Esophagus squamous epithelium (tissue), 5 donors: ENCODE results near the gene GDPD5. TPM values are rescaled to one million over a fixed set of nuclear protein-coding genes. Genes with fewer than 3 reads are reported as not detected.
A peak's percentile ranks its signal among the peaks of the same experiment; 100 is the strongest.

Source experiments
- DNase-seq: peaks from one replicate; lab custom pipeline; 2025; lab: John Stamatoyannopoulos, UW
- H3K27ac ChIP-seq, 4 donors: fragments of 200-600 bp; sonication (generic); one replicate each; pipeline ENCODE4 v1.5.1; 2016 to 2019; ENCODE audit warnings: mild to moderate bottlenecking in 1 of 4
- H3K27me3 ChIP-seq, 4 donors: fragments of 200-600 bp; sonication (generic); 1 replicate in 3 of 4; 2 replicates in 1 of 4; pipeline versions ENCODE4 v1.5.1 to v1.6.0; 2017 to 2021; ENCODE audit warnings: antibody characterized with exemption in 1 of 4
- H3K36me3 ChIP-seq, 3 donors: fragments of 200-600 bp; sonication (generic); one replicate each; pipeline ENCODE4 v1.5.1; 2016 to 2019
- H3K4me1 ChIP-seq, 3 donors: fragments of 200-600 bp; sonication (generic); one replicate each; pipeline ENCODE4 v1.5.1; 2017 to 2019
- H3K4me3 ChIP-seq, 4 donors: fragments of 200-600 bp; sonication (generic); 1 replicate in 3 of 4; 2 replicates in 1 of 4; pipeline ENCODE4 v1.5.1; 2016 to 2019; ENCODE audit warnings: mild to moderate bottlenecking in 2 of 4, moderate library complexity in 1 of 4
- H3K9me3 ChIP-seq, 3 donors: fragments of 200-600 bp; sonication (generic); one replicate each; pipeline ENCODE4 v1.5.1; 2016 to 2019
- CTCF ChIP-seq, 6 experiments: fragments of 450-650 bp in 4 of 6; fragments of 200-600 bp in 2 of 6; sonication (generic) in 2 of 6; IDR thresholded peaks; one replicate each; pipeline ENCODE4 v1.5.1; 2016 to 2019; ENCODE audit warnings: antibody characterized with exemption in 6 of 6, mild to moderate bottlenecking in 4 of 6, moderate library complexity in 4 of 6
- POLR2A ChIP-seq, 4 donors: fragments of 450-650 bp; IDR thresholded peaks; one replicate each; pipeline ENCODE4 v1.6.1; 2017; ENCODE audit warnings: antibody characterized with exemption in 4 of 4, mild to moderate bottlenecking in 4 of 4, moderate library complexity in 3 of 4
- WGBS, 2 donors: methylation state at CpG; one replicate each; pipeline ENCODE4 v1.1.5; 2018; 5-methylcytosine and 5-hydroxymethylcytosine counted together
- intact Hi-C: fragments of 100-400 bp; cut with DNase I; formaldehyde crosslinking; loops from one replicate; pipeline ENCODE4 v1.15.0; 2022
- total RNA-seq, 4 donors: library from RNA; depleted of rRNA; stranded (reverse); fragments of >200 nt; gene quantifications; one replicate each; pipeline ENCODE4 v1.1.0, GENCODE V29; 2016
- donor health status: DM: yes; HTN: yes; CAD: no.

The GDPD5 gene
- total RNA-seq, 4 donors from 2014 or later = 0.57 to 2.3 (median 1.6) TPM

GRCh38 chr11:75474878-75475766 is 50.6 kb downstream of the GDPD5 start:
- Histone ChIP-seq H3K4me3 (peak overlapping the region in 1 of 4 donors; percentile 35), H3K9me3 (no peaks in the 10 kb centered on the region), H3K36me3 (no peaks in the 10 kb centered on the region), H3K27ac (peak overlapping the region in 3 of 4 donors; percentile 26 to 75 (median 70)), H3K27me3 (no peaks in the 10 kb centered on the region), H3K4me1 (peaks cover 16 to 34% (median 18%) of the 10 kb centered on the region in 3 donors)
- intact Hi-C loops = no loop called here
- no peak for DNase-seq
- TF ChIP-seq POLR2A (IDR thresholded peaks at IDR 0.05) (no peak), CTCF (IDR thresholded peaks at IDR 0.05) (no peak)
- 46 to 52% methylated on average over 14 to 15 of the region's 16 CpGs for WGBS, 2 donors

- no peak overlapping the region for H3K4me3 ChIP-seq
- peaks cover 16 to 36% (median 18%) of the 10 kb centered on the region in 3 donors for H3K4me1 ChIP-seq
- TF ChIP-seq CTCF (IDR thresholded peaks at IDR 0.05) (no peak), POLR2A (IDR thresholded peaks at IDR 0.05) (no peak)
- H3K27me3 ChIP-seq = no peaks in the 10 kb centered on the region
- intact Hi-C loops = no loop called here
- no peak for DNase-seq
- no CpG with 5 or more reads among the region's 1 CpG for WGBS, 2 donors
- no peaks in the 10 kb centered on the region for H3K36me3 ChIP-seq
- H3K27ac ChIP-seq = no peak overlapping the region
- no peaks in the 10 kb centered on the region for H3K9me3 ChIP-seq
Observed at GRCh38 chr11:75474240-75474639, 51.5 kb downstream of the GDPD5 start.

DNA sequence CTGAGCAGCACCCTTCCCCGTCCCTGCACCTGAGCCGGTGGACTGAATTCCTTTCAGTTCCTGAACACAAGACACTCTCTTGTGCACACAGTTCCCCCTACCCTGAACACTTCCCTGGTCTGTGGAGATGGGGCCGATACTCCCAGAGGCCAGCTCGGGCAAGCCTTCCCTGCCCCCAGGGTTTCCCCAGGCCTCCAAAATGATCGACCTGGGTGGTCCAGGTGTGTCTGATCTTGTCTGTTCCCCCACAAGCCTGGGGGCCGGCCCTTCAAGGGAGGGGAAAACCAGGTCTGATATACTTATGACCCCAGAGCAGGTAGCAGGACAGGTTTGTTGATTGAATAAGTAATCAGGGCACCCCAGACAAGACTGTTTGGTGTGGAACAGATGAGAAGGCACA is 52.1 kb downstream of the GDPD5 start:
- DNase-seq = no peak
- 81% methylated on average over 4 of the region's 6 CpGs; no CpG with 5 or more reads in 1 of the 2 donors for WGBS, 2 donors
- Histone ChIP-seq H3K27me3 (no peaks in the 10 kb centered on the region), H3K27ac (no peak overlapping the region), H3K9me3 (no peaks in the 10 kb centered on the region), H3K4me3 (no peak overlapping the region), H3K4me1 (peaks cover 16 to 41% (median 23%) of the 10 kb centered on the region in 3 donors), H3K36me3 (no peaks in the 10 kb centered on the region)
- intact Hi-C loops = no loop called here
- TF ChIP-seq CTCF (IDR thresholded peaks at IDR 0.05) (no peak), POLR2A (IDR thresholded peaks at IDR 0.05) (no peak)

DNA sequence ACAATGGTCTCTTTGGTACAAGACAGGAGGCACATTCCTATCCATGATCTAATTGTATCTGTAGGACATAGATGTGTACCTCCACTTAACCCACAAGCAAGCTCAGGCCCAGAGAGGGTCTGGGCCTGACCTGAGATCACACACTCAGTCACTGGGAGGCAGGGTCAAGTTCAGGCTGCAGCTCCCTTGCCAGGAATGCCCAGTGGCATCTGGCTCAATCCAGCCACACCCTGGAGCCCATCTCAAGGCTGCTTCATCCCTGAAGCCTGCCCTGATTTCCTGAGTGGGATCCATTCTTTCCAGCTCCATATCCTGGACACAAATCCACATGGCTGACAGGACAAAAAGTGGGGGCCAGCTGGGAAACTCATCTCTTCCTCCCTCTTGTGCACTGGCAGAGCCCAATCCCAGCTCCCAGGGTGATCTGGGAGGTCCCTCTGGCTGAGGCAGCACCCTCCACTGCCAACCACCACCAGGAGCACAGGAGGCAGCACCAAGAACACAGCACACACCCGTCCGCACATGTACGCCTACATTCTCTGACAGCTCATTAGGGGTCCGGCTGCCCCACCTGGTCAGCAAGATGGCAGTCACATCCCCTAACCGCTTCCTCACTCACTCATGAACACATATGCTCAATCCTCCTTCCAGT is 53.5 kb downstream of the GDPD5 start:
- TF ChIP-seq CTCF (IDR thresholded peaks at IDR 0.05) (no peak), POLR2A (IDR thresholded peaks at IDR 0.05) (no peak)
- Histone ChIP-seq H3K4me1 (peaks cover 16 to 44% (median 28%) of the 10 kb centered on the region in 3 donors), H3K4me3 (no peak overlapping the region), H3K27ac (no peak overlapping the region), H3K9me3 (no peaks in the 10 kb centered on the region), H3K27me3 (no peaks in the 10 kb centered on the region), H3K36me3 (no peaks in the 10 kb centered on the region)
- no peak for DNase-seq
- intact Hi-C loops = no loop called here
- 96 to 98% methylated on average over 4 to 5 of the region's 5 CpGs for WGBS, 2 donors
